Measurements from ENCODE around the gene PSMA5. TPM values are rescaled to one million over a fixed set of nuclear protein-coding genes. Genes with fewer than 3 reads are reported as not detected.
"Not testable (repeated sequence)": the region's sequence is repeated elsewhere in the genome, so short reads cannot be mapped to it uniquely, and the experiment has no call there.

The PSMA5 gene
- total RNA-seq, 1 donor from 2014 or later: 23.1 TPM

DNA sequence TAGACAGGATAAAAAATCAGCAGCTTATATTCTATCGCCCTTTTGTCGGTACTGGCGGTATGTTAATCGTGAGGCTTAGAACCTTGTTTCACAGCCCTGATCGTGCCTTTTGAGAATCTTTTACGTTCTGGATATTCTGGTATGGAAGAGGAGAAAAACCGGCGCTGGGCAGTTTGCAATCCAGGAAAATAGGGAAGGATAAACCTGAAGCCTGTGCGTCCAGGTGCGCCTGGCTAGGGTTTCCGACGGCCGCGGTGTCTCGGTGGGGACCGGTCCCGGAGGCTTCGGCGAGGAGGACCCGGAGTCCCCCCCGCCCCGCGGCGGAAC lies 39.8 kb upstream of the PSMA5 start:
- DNase-seq (ENCODE audit: extremely low spot score in 2 of 2): no peak
- peak overlapping the region; percentile 64 for H3K27ac ChIP-seq
- H3K4me1 ChIP-seq: peaks cover 28% of the 10 kb centered on the region
- peak overlapping the region; percentile 53 to 55 for H3K4me3 ChIP-seq
- no peaks in the 10 kb centered on the region for H3K9me3 ChIP-seq
- no peaks in the 10 kb centered on the region for H3K27me3 ChIP-seq
- intact Hi-C loops (cut with DNase I): no loop called here
- H3K36me3 ChIP-seq: no peaks in the 10 kb centered on the region
- no peak for TF ChIP-seq CTCF (IDR thresholded peaks at IDR 0.05)

GRCh38 chr1:109457819-109458218 lies 31.6 kb upstream of the PSMA5 start:
- Histone ChIP-seq H3K4me1 (no peaks in the 10 kb centered on the region), H3K27me3 (no peaks in the 10 kb centered on the region), H3K9me3 (no peaks in the 10 kb centered on the region), H3K4me3 (no peak overlapping the region), H3K27ac (no peak overlapping the region), H3K36me3 (no peaks in the 10 kb centered on the region)
- intact Hi-C loops (cut with DNase I): no loop called here
- DNase-seq (ENCODE audit: extremely low spot score in 2 of 2): no peak
- TF ChIP-seq POLR2AphosphoS5 (IDR thresholded peaks at IDR 0.05; ENCODE audit: insufficient read depth in 1 of 2, low read depth in 1 of 2): no peak

DNA sequence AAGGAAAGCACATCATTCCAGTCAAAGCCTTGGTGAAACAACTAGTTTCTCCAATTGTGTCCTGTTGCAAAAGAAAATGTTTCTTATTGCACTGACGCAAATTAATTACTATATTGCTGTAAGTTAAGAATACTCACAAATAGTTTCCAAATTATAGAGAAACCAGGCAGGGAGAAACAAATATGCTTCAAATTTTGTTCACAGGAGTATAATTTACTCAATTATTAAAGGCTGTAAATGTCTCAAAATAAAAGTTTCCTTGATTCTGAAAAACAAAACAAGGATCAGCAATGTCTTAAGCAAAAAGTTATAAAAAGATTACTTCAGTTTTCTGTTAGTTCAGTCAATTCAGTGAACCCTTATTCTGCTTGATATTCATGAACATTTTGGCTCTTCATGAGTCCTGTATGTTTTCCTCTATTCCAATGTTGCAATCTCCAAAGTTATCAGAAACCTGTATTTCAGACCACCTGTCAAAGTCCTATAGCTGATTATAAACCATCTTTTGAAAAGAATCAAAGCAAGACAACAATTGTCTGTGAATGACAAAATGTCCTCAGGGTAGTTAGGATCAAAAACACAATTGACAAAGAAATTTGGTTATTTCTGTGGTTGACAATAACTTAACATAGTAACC lies 28.4 kb upstream of the PSMA5 start:
- H3K9me3 ChIP-seq: no peaks in the 10 kb centered on the region
- TF ChIP-seq CTCF (IDR thresholded peaks at IDR 0.05) (no peak), POLR2A (IDR thresholded peaks at IDR 0.05) (no peak), POLR2AphosphoS5 (IDR thresholded peaks at IDR 0.05; ENCODE audit: insufficient read depth in 1 of 2, low read depth in 1 of 2) (no peak)
- no peak overlapping the region for H3K4me3 ChIP-seq
- H3K36me3 ChIP-seq: no peaks in the 10 kb centered on the region
- no peak overlapping the region for H3K27ac ChIP-seq
- H3K27me3 ChIP-seq: no peaks in the 10 kb centered on the region
- H3K4me1 ChIP-seq: no peaks in the 10 kb centered on the region
- no peak for DNase-seq (ENCODE audit: extremely low spot score in 2 of 2)
- intact Hi-C loops (cut with DNase I): no loop called here

GRCh38 chr1:109447524-109447923 lies 21.3 kb upstream of the PSMA5 start:
- intact Hi-C loops (cut with DNase I): no loop called here
- Histone ChIP-seq H3K4me1 (no peaks in the 10 kb centered on the region), H3K36me3 (no peaks in the 10 kb centered on the region), H3K9me3 (no peaks in the 10 kb centered on the region), H3K27ac (no peak overlapping the region), H3K27me3 (no peaks in the 10 kb centered on the region), H3K4me3 (no peak overlapping the region)
- TF ChIP-seq POLR2A (IDR thresholded peaks at IDR 0.05): no peak
- DNase-seq (ENCODE audit: extremely low spot score in 2 of 2): no peak

- H3K4me1 ChIP-seq; intact Hi-C loops (cut with DNase I); H3K27ac ChIP-seq; H3K36me3 ChIP-seq; DNase-seq (ENCODE audit: extremely low spot score in 2 of 2); H3K9me3 ChIP-seq; H3K27me3 ChIP-seq; H3K4me3 ChIP-seq: not testable (repeated sequence)
Observed at GRCh38 chr1:109445949-109446695, 19.9 kb upstream of the PSMA5 start.

- no peak for DNase-seq (ENCODE audit: extremely low spot score in 2 of 2)
- no peaks in the 10 kb centered on the region for H3K9me3 ChIP-seq
Observed at GRCh38 chr1:109444346-109444745, 18.1 kb upstream of the PSMA5 start.

More at GRCh38 chr1:109444346-109444745, 18.1 kb upstream of the PSMA5 start:
- Histone ChIP-seq H3K27ac (no peak overlapping the region), H3K4me1 (no peaks in the 10 kb centered on the region), H3K36me3 (no peaks in the 10 kb centered on the region), H3K4me3 (no peak overlapping the region), H3K27me3 (no peaks in the 10 kb centered on the region)
- no peak for TF ChIP-seq CTCF (IDR thresholded peaks at IDR 0.05)
- TF ChIP-seq POLR2AphosphoS5 (IDR thresholded peaks at IDR 0.05; ENCODE audit: insufficient read depth in 1 of 2, low read depth in 1 of 2): no peak
- no peak for TF ChIP-seq POLR2A (IDR thresholded peaks at IDR 0.05)
- intact Hi-C loops (cut with DNase I): no loop called here

Measured in vagina (tissue), 2 donors.